ENCODE measurements around the gene C19orf33. TPM values are rescaled to one million over a fixed set of nuclear protein-coding genes. Genes with fewer than 3 reads are reported as not detected.

The C19orf33 gene
- total and polyA plus RNA-seq, 9 of the 15 experiments (the other 6 are each of a cell fraction or from before 2014, with no cell fraction given) = 3.2 TPM; not detected in 8

DNA sequence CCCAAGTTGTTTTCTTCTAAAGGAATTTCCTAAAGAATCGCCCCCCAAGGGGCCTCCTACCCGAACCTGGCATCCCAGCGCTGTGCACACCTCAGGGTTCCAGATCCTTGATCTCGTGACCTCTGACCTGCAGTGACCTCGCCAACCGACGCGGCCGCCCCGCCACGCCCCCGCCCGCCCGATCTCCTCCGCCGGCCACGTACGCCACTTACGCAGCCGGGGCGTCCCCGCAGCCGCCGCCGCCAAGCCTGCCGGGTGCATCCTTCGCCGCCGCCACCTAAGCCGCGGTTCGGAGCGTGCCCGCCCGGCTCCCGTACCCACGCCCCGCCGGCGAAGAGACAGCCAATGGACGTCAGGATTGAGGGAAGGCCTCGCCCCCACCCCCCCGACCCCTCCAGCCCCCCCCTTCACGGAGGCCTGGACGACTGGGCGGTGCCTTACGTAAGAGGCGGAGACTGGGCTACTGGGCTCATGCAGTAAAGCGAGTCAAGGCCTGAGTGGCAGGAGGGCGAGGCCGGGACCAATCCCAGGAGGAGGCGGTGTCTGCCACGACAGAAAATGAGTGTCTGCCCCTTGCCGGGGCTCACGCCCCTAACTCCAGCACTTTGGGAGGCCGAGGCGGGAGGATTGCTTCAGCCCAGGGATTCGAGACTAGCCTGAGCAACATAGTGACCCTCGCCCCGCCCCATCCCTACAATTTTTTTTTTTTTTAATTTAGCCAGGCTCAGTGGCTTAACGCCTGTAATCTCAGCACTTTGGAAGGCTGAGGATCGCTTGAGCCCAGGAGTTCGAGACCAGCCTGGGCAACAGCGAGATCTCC lies 11.8 kb downstream of the C19orf33 start, which contains the start of gene YIF1B (continued):
- TF ChIP-seq, protein P1, sequence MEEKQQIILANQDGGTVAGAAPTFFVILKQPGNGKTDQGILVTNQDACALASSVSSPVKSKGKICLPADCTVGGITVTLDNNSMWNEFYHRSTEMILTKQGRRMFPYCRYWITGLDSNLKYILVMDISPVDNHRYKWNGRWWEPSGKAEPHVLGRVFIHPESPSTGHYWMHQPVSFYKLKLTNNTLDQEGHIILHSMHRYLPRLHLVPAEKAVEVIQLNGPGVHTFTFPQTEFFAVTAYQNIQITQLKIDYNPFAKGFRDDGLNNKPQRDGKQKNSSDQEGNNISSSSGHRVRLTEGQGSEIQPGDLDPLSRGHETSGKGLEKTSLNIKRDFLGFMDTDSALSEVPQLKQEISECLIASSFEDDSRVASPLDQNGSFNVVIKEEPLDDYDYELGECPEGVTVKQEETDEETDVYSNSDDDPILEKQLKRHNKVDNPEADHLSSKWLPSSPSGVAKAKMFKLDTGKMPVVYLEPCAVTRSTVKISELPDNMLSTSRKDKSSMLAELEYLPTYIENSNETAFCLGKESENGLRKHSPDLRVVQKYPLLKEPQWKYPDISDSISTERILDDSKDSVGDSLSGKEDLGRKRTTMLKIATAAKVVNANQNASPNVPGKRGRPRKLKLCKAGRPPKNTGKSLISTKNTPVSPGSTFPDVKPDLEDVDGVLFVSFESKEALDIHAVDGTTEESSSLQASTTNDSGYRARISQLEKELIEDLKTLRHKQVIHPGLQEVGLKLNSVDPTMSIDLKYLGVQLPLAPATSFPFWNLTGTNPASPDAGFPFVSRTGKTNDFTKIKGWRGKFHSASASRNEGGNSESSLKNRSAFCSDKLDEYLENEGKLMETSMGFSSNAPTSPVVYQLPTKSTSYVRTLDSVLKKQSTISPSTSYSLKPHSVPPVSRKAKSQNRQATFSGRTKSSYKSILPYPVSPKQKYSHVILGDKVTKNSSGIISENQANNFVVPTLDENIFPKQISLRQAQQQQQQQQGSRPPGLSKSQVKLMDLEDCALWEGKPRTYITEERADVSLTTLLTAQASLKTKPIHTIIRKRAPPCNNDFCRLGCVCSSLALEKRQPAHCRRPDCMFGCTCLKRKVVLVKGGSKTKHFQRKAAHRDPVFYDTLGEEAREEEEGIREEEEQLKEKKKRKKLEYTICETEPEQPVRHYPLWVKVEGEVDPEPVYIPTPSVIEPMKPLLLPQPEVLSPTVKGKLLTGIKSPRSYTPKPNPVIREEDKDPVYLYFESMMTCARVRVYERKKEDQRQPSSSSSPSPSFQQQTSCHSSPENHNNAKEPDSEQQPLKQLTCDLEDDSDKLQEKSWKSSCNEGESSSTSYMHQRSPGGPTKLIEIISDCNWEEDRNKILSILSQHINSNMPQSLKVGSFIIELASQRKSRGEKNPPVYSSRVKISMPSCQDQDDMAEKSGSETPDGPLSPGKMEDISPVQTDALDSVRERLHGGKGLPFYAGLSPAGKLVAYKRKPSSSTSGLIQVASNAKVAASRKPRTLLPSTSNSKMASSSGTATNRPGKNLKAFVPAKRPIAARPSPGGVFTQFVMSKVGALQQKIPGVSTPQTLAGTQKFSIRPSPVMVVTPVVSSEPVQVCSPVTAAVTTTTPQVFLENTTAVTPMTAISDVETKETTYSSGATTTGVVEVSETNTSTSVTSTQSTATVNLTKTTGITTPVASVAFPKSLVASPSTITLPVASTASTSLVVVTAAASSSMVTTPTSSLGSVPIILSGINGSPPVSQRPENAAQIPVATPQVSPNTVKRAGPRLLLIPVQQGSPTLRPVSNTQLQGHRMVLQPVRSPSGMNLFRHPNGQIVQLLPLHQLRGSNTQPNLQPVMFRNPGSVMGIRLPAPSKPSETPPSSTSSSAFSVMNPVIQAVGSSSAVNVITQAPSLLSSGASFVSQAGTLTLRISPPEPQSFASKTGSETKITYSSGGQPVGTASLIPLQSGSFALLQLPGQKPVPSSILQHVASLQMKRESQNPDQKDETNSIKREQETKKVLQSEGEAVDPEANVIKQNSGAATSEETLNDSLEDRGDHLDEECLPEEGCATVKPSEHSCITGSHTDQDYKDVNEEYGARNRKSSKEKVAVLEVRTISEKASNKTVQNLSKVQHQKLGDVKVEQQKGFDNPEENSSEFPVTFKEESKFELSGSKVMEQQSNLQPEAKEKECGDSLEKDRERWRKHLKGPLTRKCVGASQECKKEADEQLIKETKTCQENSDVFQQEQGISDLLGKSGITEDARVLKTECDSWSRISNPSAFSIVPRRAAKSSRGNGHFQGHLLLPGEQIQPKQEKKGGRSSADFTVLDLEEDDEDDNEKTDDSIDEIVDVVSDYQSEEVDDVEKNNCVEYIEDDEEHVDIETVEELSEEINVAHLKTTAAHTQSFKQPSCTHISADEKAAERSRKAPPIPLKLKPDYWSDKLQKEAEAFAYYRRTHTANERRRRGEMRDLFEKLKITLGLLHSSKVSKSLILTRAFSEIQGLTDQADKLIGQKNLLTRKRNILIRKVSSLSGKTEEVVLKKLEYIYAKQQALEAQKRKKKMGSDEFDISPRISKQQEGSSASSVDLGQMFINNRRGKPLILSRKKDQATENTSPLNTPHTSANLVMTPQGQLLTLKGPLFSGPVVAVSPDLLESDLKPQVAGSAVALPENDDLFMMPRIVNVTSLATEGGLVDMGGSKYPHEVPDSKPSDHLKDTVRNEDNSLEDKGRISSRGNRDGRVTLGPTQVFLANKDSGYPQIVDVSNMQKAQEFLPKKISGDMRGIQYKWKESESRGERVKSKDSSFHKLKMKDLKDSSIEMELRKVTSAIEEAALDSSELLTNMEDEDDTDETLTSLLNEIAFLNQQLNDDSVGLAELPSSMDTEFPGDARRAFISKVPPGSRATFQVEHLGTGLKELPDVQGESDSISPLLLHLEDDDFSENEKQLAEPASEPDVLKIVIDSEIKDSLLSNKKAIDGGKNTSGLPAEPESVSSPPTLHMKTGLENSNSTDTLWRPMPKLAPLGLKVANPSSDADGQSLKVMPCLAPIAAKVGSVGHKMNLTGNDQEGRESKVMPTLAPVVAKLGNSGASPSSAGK (IDR thresholded peaks at IDR 0.05) = no peak
- TF ChIP-seq, protein P2, sequence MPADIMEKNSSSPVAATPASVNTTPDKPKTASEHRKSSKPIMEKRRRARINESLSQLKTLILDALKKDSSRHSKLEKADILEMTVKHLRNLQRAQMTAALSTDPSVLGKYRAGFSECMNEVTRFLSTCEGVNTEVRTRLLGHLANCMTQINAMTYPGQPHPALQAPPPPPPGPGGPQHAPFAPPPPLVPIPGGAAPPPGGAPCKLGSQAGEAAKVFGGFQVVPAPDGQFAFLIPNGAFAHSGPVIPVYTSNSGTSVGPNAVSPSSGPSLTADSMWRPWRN (IDR thresholded peaks at IDR 0.05; ENCODE audit: low read depth) = 0 out of 2 replicates have a peak, but pooled peaks have one; percentile 36
- TF ChIP-seq NEUROD1 (IDR thresholded peaks at IDR 0.05; ENCODE audit: borderline replicate concordance, low read depth, low read length, partially characterized antibody) (no peak), HDGF (IDR thresholded peaks at IDR 0.05) (no peak), CTBP1 (IDR thresholded peaks at IDR 0.05; ENCODE audit: borderline replicate concordance) (no peak; the same call in 1 of the 2 replicates), HDAC3 (IDR thresholded peaks at IDR 0.05; ENCODE audit: borderline replicate concordance, partially characterized antibody) (peak; percentile 98)
- TF ChIP-seq, protein P3, sequence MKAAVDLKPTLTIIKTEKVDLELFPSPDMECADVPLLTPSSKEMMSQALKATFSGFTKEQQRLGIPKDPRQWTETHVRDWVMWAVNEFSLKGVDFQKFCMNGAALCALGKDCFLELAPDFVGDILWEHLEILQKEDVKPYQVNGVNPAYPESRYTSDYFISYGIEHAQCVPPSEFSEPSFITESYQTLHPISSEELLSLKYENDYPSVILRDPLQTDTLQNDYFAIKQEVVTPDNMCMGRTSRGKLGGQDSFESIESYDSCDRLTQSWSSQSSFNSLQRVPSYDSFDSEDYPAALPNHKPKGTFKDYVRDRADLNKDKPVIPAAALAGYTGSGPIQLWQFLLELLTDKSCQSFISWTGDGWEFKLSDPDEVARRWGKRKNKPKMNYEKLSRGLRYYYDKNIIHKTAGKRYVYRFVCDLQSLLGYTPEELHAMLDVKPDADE (conservative IDR thresholded peaks at IDR 0.05; ENCODE audit: control insufficient read depth, low read depth, low read length) = no peak
- TF ChIP-seq, protein P4, sequence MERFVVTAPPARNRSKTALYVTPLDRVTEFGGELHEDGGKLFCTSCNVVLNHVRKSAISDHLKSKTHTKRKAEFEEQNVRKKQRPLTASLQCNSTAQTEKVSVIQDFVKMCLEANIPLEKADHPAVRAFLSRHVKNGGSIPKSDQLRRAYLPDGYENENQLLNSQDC (CRISPR knock-in tag; IDR thresholded peaks at IDR 0.05) = no peak
- TF ChIP-seq, protein P5, sequence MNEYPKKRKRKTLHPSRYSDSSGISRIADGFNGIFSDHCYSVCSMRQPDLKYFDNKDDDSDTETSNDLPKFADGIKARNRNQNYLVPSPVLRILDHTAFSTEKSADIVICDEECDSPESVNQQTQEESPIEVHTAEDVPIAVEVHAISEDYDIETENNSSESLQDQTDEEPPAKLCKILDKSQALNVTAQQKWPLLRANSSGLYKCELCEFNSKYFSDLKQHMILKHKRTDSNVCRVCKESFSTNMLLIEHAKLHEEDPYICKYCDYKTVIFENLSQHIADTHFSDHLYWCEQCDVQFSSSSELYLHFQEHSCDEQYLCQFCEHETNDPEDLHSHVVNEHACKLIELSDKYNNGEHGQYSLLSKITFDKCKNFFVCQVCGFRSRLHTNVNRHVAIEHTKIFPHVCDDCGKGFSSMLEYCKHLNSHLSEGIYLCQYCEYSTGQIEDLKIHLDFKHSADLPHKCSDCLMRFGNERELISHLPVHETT (CRISPR knock-in tag; conservative IDR thresholded peaks at IDR 0.05 in 1 of 2, IDR thresholded peaks at IDR 0.05 in 1 of 2) = peak in 1 of 2 experiments; percentile 98; a peak in 2 of 4 replicates

Data from K562 (cell line).